Ascending aorta (tissue), 2 donors: ENCODE data around the gene MAPK8IP3. TPM values are rescaled to one million over a fixed set of nuclear protein-coding genes. Genes with fewer than 3 reads are reported as not detected.
"Not testable (repeated sequence)": the region's sequence is repeated elsewhere in the genome, so short reads cannot be mapped to it uniquely, and the experiment has no call there.

ENCODE experiments used
- DNase-seq, 2 donors: peaks; one replicate each; pipeline ENCODE4 v3.0.0-alpha.2; 2019; ENCODE audit warnings: low spot score in 2 of 2
- H3K27ac ChIP-seq, 2 donors: fragments of 200-600 bp; sonication (generic); one replicate each; pipeline ENCODE4 v1.5.1; 2016 to 2017; ENCODE audit warnings: mild to moderate bottlenecking in 1 of 2
- H3K27me3 ChIP-seq: fragments of 200-600 bp; sonication (generic); one replicate; pipeline ENCODE4 v1.5.1; 2017
- H3K36me3 ChIP-seq, 2 donors: fragments of 200-600 bp; sonication (generic); one replicate each; pipeline ENCODE4 v1.5.1; 2016
- H3K4me1 ChIP-seq, 2 donors: fragments of 200-600 bp; sonication (generic); one replicate each; pipeline ENCODE4 v1.5.1; 2016 to 2017; ENCODE audit warnings: mild to moderate bottlenecking in 1 of 2
- H3K4me3 ChIP-seq, 2 donors: fragments of 200-600 bp; sonication (generic); one replicate each; pipeline ENCODE4 v1.5.1; 2016 to 2017; ENCODE audit warnings: mild to moderate bottlenecking in 1 of 2
- H3K9me3 ChIP-seq, 2 donors: fragments of 200-600 bp; sonication (generic); one replicate each; pipeline ENCODE4 v1.5.1; 2016
- intact Hi-C: fragments of 100-400 bp; cut with DNase I; formaldehyde crosslinking; loops from one replicate; pipeline ENCODE4 v1.15.1; 2023
- total RNA-seq: library from RNA; depleted of rRNA; stranded (reverse); fragments of >200 nt; gene quantifications from one replicate; pipeline ENCODE4 v1.1.0, GENCODE V29; 2016
- TF ChIP-seq, protein P1 (sequence below), 3 experiments: fragments of 200-600 bp in 2 of 3; fragments of 450-650 bp in 1 of 3; sonication (generic) in 2 of 3; IDR thresholded peaks; one replicate each; pipeline ENCODE4 v1.5.1; 2016 to 2019; ENCODE audit warnings: antibody characterized with exemption in 3 of 3, mild to moderate bottlenecking in 1 of 3, moderate library complexity in 1 of 3

Gene MAPK8IP3
- total RNA-seq, 1 donor from 2014 or later, result 57.4 TPM

DNA sequence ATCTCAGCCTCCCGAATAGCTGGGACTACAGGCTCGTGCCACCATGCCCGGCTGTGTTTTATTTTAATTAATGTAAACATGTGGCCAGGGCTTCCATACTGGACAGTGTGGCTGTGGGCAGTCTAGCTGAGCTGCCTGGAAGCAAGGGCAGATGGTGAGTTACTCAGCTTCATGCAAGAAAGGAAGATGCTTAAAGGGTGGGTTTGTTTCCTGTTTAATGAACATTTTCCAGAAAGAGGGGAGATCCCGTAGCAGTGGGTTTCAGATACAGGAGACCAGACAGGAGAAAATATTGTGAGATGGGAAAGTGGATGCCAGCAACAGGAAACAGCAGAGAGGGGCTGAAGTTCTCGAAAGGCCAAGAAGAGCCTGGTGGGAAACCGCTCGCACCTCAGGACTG is 7.3 kb downstream of the MAPK8IP3 start:
- DNase-seq, result no peak
- TF ChIP-seq, protein P1, sequence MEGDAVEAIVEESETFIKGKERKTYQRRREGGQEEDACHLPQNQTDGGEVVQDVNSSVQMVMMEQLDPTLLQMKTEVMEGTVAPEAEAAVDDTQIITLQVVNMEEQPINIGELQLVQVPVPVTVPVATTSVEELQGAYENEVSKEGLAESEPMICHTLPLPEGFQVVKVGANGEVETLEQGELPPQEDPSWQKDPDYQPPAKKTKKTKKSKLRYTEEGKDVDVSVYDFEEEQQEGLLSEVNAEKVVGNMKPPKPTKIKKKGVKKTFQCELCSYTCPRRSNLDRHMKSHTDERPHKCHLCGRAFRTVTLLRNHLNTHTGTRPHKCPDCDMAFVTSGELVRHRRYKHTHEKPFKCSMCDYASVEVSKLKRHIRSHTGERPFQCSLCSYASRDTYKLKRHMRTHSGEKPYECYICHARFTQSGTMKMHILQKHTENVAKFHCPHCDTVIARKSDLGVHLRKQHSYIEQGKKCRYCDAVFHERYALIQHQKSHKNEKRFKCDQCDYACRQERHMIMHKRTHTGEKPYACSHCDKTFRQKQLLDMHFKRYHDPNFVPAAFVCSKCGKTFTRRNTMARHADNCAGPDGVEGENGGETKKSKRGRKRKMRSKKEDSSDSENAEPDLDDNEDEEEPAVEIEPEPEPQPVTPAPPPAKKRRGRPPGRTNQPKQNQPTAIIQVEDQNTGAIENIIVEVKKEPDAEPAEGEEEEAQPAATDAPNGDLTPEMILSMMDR (IDR thresholded peaks at IDR 0.05), result no peak
- H3K27me3 ChIP-seq, result no peaks in the 10 kb centered on the region
- H3K4me1 ChIP-seq, result peaks cover 0 to 2% of the 10 kb centered on the region in 2 donors
- no peak overlapping the region for H3K27ac ChIP-seq
- H3K4me3 ChIP-seq, result no peak overlapping the region
- H3K36me3 ChIP-seq, result no peaks in the 10 kb centered on the region
- no peaks in the 10 kb centered on the region for H3K9me3 ChIP-seq
- intact Hi-C loops, result no loop called here

DNA sequence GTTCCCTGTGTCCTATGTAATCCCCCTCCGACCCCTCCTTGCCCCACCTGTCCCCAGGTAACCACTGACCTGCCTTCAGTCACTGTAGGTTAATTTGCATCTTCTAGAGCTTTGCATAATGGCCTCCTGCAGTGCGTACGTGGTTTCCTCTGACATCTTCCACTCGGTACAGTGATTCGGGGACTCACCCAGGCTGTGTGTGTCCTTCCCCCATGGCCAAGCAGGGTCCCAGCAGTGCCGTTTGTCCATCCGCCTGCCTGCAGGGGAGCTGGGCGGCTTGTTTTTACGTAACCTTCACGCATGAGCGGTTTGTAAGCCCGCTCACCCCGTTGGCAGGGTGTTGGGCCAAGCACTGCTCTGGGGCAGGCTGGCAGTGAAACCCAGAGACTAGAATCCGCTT is 7.9 kb downstream of the MAPK8IP3 start:
- H3K27ac ChIP-seq, result no peak overlapping the region
- H3K4me3 ChIP-seq, result no peak overlapping the region
- no peaks in the 10 kb centered on the region for H3K4me1 ChIP-seq
- H3K36me3 ChIP-seq, result no peaks in the 10 kb centered on the region
- intact Hi-C loops, result no loop called here
- TF ChIP-seq, protein P1 (IDR thresholded peaks at IDR 0.05), result no peak
- DNase-seq, result no peak
- no peaks in the 10 kb centered on the region for H3K27me3 ChIP-seq
- H3K9me3 ChIP-seq, result no peaks in the 10 kb centered on the region

DNA sequence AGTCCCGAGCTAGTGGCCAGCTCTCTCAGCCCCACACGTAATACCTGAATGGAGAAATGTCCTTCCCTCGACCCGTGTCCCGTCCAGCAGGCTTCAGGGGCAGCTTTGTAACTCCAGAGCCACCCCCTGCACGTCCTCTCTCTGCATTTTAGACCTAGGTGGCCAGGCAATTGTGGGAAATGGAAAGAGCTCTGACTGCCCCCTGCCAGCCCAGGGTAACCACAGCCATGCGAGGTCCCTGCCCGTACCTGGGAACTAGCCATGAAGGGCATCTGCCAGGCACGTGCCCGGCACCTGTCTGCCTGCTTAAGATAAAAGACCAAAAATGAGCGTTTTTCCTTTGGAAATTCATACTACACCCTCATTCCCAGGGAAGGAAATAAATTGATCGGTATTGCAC is 9.2 kb downstream of the MAPK8IP3 start:
- intact Hi-C loops, result no loop called here
- no peak overlapping the region for H3K4me3 ChIP-seq

DNA sequence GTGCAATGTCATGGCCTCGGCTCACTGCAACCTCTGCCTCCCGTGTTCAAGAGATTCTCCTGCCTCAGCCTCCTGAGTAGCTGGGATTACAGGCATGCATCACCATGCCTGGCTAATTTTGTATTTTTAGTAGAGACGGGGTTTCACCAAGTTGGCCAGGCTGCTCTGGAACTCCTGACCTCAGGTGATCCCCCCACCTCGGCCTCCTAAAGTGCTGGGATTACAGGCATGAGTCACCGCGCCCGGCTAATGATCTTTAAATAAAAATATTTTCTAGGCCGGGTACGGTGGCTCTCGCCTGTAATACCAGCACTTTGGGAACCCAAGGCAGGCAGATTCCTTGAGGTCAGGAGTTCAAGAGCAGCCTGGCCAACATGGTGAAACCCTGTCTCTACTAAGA is 12.2 kb downstream of the MAPK8IP3 start:
- H3K27me3 ChIP-seq, H3K4me3 ChIP-seq, H3K27ac ChIP-seq, intact Hi-C loops, H3K9me3 ChIP-seq, DNase-seq, H3K36me3 ChIP-seq: not testable (repeated sequence)
- H3K4me1 ChIP-seq, result peaks cover 5 to 15% of the 10 kb centered on the region in 2 donors

More for the DNA sequence above, 9.2 kb downstream of the MAPK8IP3 start:
- no peaks in the 10 kb centered on the region for H3K27me3 ChIP-seq
- H3K9me3 ChIP-seq, result no peaks in the 10 kb centered on the region
- no peaks in the 10 kb centered on the region for H3K4me1 ChIP-seq
- H3K36me3 ChIP-seq, result no peaks in the 10 kb centered on the region
- TF ChIP-seq, protein P1 (IDR thresholded peaks at IDR 0.05), result no peak
- no peak for DNase-seq
- H3K27ac ChIP-seq, result no peak overlapping the region

DNA sequence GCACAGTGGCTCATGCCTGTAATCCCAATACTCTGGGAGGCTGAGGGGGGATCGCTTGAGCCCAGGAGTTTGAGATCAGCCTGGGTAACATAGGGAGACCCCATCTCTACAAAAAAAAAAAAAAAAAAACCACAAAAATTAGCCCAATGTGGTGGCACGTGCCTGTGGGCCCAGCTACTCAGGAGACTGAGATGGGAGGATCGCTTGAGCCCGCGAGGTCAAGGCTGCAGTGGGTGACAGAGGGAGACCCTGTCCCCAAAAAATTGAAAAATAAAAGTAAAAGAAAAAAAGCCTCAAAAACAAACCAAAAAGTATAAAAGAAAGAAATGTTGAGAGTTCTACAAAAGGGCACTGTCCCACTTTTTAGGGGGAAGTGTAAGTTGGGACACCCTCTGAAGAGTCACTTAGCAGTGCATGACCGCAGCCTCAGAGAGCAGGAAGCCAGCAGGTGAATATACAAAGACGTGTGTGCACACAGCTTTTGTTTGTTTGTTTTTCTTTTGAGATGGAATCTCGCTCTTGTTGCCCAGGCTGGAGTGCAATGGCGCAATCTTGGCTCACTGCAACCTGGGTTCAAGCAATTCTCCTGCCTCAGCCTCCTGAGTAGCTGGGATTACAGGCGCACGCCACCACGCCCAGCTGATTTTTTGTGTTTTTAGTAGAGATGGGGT is 13.7 kb downstream of the MAPK8IP3 start:
- DNase-seq, H3K36me3 ChIP-seq, H3K4me3 ChIP-seq, H3K27me3 ChIP-seq, intact Hi-C loops, H3K9me3 ChIP-seq, H3K27ac ChIP-seq: not testable (repeated sequence)
- H3K4me1 ChIP-seq, result peaks cover 5 to 16% of the 10 kb centered on the region in 2 donors

DNA sequence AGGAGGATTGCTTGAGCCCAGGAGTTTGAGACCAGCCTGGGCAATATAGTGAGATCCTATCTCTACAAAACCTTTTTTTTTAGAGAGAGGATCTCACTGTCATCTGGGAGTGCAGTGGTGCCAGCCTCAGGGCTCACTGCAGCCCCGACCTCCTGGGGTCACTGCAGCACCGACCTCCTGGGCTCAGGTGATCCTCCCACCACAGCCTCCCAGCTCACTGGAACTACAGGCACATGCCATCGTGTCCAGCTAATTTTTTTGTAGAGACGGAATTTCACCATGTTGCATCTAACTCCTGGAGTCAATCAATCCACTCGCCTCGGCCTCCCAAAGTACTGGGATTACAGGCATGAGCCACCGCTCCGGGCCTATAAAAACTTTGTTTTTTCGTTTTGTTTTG is 15.4 kb downstream of the MAPK8IP3 start:
- Histone ChIP-seq H3K4me3 (no peak overlapping the region), H3K9me3 (no peaks in the 10 kb centered on the region), H3K27me3 (no peaks in the 10 kb centered on the region), H3K4me1 (peaks cover 5 to 16% of the 10 kb centered on the region in 2 donors), H3K27ac (peak overlapping the region in 1 of 2 donors; percentile 40), H3K36me3 (peaks cover 6 to 22% of the 10 kb centered on the region in 2 donors)
- TF ChIP-seq, protein P1 (IDR thresholded peaks at IDR 0.05), result no peak
- no peak for DNase-seq
- intact Hi-C loops, result no loop called here
